ENCODE measurements around the gene PCK2. TPM values are rescaled to one million over a fixed set of nuclear protein-coding genes. Genes with fewer than 3 reads are reported as not detected.

PCK2 gene
- total and polyA plus RNA-seq, 2 of the 13 experiments (the other 11 are each of a cell fraction or from before 2014, with no cell fraction given), result 129 to 272 TPM

- no peak for TF ChIP-seq BATF2 (CRISPR knock-in tag; IDR thresholded peaks at IDR 0.05)
- TF ChIP-seq GABPA (IDR thresholded peaks at IDR 0.05; ENCODE audit: low read depth, low read length), result no peak
- TF ChIP-seq GABPA (CRISPR knock-in tag; IDR thresholded peaks at IDR 0.05; ENCODE audit: low read depth), result no peak
- TF ChIP-seq ZBTB44 (CRISPR knock-in tag; IDR thresholded peaks at IDR 0.05), result 0 out of 2 replicates have a peak, but pooled peaks have one; percentile 87
- TF ChIP-seq ZMAT3 (CRISPR knock-in tag; conservative IDR thresholded peaks at IDR 0.05), result peak; percentile 99
- no peak; the same call in 1 of the 2 replicates for TF ChIP-seq ZNF354B (CRISPR knock-in tag; IDR thresholded peaks at IDR 0.05)
- peak; percentile 98; the same call in 1 of the 2 replicates for TF ChIP-seq ZNF788 (CRISPR knock-in tag; IDR thresholded peaks at IDR 0.05; ENCODE audit: borderline replicate concordance)
- no peak for TF ChIP-seq NFIC (IDR thresholded peaks at IDR 0.05; ENCODE audit: low read length)
- TF ChIP-seq GATAD2A (CRISPR knock-in tag; IDR thresholded peaks at IDR 0.05), result peak; percentile 94
- TF ChIP-seq ZNF333 (CRISPR knock-in tag; IDR thresholded peaks at IDR 0.05; ENCODE audit: borderline replicate concordance), result peak; percentile 84
- TF ChIP-seq HMGA1 (CRISPR knock-in tag; conservative IDR thresholded peaks at IDR 0.05), result no peak
- TF ChIP-seq ZNF234 (CRISPR knock-in tag; conservative IDR thresholded peaks at IDR 0.05), result no peak
- TF ChIP-seq ZBTB25 (CRISPR knock-in tag; IDR thresholded peaks at IDR 0.05), result peak; percentile 99
- TF ChIP-seq HOXA5 (CRISPR knock-in tag; IDR thresholded peaks at IDR 0.05), result peak; percentile 95; the same call in 1 of the 2 replicates
- TF ChIP-seq KAT8 (CRISPR knock-in tag; IDR thresholded peaks at IDR 0.05), result peak; percentile 93
- TF ChIP-seq ZNF530 (CRISPR knock-in tag; IDR thresholded peaks at IDR 0.05; ENCODE audit: low read depth), result no peak
- TF ChIP-seq ZFP37 (CRISPR knock-in tag; IDR thresholded peaks at IDR 0.05; ENCODE audit: borderline replicate concordance), result peak; percentile 99
- peak; percentile 81 for TF ChIP-seq KMT2A (CRISPR knock-in tag; IDR thresholded peaks at IDR 0.05)
- TF ChIP-seq ZBTB14 (CRISPR knock-in tag; IDR thresholded peaks at IDR 0.05), result peak; percentile 36; the same call in 1 of the 2 replicates
- TF ChIP-seq ZNF281 (CRISPR knock-in tag; IDR thresholded peaks at IDR 0.05; ENCODE audit: borderline replicate concordance), result peak; percentile 96
- peak; percentile 99 for TF ChIP-seq SMAD3 (CRISPR knock-in tag; IDR thresholded peaks at IDR 0.05)
- peak; percentile 78 for TF ChIP-seq KDM6A (CRISPR knock-in tag; IDR thresholded peaks at IDR 0.05; ENCODE audit: low read depth)
- peak; percentile 97 for TF ChIP-seq ESRRA (CRISPR knock-in tag; IDR thresholded peaks at IDR 0.05; ENCODE audit: low read depth)
- TF ChIP-seq SOX6 (IDR thresholded peaks at IDR 0.05), result no peak
- peak; percentile 90 for TF ChIP-seq SOX6 (CRISPR knock-in tag; IDR thresholded peaks at IDR 0.05)
Measured at GRCh38 chr14:24095271-24096068, 1.4 kb downstream of the PCK2 start (continued).
